H9 (cell line): ENCODE measurements around the gene KCNG3. TPM values are rescaled to one million over a fixed set of nuclear protein-coding genes. Genes with fewer than 3 reads are reported as not detected.
A peak's percentile ranks its signal among the peaks of the same experiment; 100 is the strongest.

ENCODE experiments used
- DNase-seq: peaks from one replicate; pipeline ENCODE4 v3.0.0-alpha.2; 2017
- H2AFZ ChIP-seq: one replicate; pipeline ENCODE4 v1.6.1; 2013; ENCODE audit warnings: mild to moderate bottlenecking, low read length, control low read depth, moderate library complexity
- H2AK5ac ChIP-seq: 2 replicates; pipeline ENCODE4 v1.6.1; 2013; ENCODE audit warnings: low read length, control low read depth, mixed read lengths; ENCODE audit not compliant: insufficient read length
- H2BK120ac ChIP-seq: one replicate; pipeline ENCODE4 v1.6.1; 2013; ENCODE audit warnings: low read depth, mild to moderate bottlenecking, low read length, control low read depth, inconsistent platforms; ENCODE audit not compliant: poor library complexity, severe bottlenecking
- H2BK12ac ChIP-seq: 2 replicates; pipeline ENCODE4 v1.6.1; 2013; ENCODE audit warnings: low read length, control low read depth, mixed read lengths, low read depth; ENCODE audit not compliant: insufficient read length
- H2BK15ac ChIP-seq: 2 replicates; pipeline ENCODE4 v1.6.1; 2013; ENCODE audit warnings: low read depth, low read length, control low read depth
- H2BK20ac ChIP-seq: one replicate; pipeline ENCODE4 v1.6.1; 2013; ENCODE audit warnings: low read depth, mild to moderate bottlenecking, low read length, control low read depth, inconsistent platforms; ENCODE audit not compliant: poor library complexity, severe bottlenecking
- H2BK5ac ChIP-seq: 2 replicates; pipeline ENCODE4 v1.6.1; 2013; ENCODE audit warnings: low read length, control low read depth, mixed read lengths; ENCODE audit not compliant: insufficient read length
- H3K14ac ChIP-seq: 2 replicates; pipeline ENCODE4 v1.6.1; 2013; ENCODE audit warnings: low read length, control low read depth; ENCODE audit not compliant: insufficient read depth
- H3K18ac ChIP-seq: 2 replicates; pipeline ENCODE4 v1.6.1; 2013; ENCODE audit warnings: low read depth, mild to moderate bottlenecking, mixed read lengths, low read length, control low read depth; ENCODE audit not compliant: insufficient read length
- H3K23ac ChIP-seq: 2 replicates; pipeline ENCODE4 v1.6.1; 2013; ENCODE audit warnings: low read length, control low read depth, mixed read lengths, low read depth; ENCODE audit not compliant: insufficient read length
- H3K23me2 ChIP-seq: 2 replicates; pipeline ENCODE4 v1.6.1; 2013; ENCODE audit warnings: low read depth, mild to moderate bottlenecking, mixed read lengths, low read length, control low read depth; ENCODE audit not compliant: insufficient read length, poor library complexity, severe bottlenecking
- H3K27ac ChIP-seq: 2 replicates; pipeline ENCODE4 v1.5.1; 2013; ENCODE audit warnings: low read length, control low read depth, mixed read lengths, low read depth; ENCODE audit not compliant: insufficient read length
- H3K27me3 ChIP-seq: 2 replicates; pipeline ENCODE4 v1.6.1; 2013; ENCODE audit warnings: low read length, control low read depth, inconsistent platforms; ENCODE audit not compliant: insufficient read depth
- H3K4ac ChIP-seq: 2 replicates; pipeline ENCODE4 v1.6.1; 2013; ENCODE audit warnings: low read depth, mild to moderate bottlenecking, control low read depth, inconsistent platforms, low read length, moderate library complexity
- H3K4me1 ChIP-seq: 2 replicates; pipeline ENCODE4 v1.6.1; 2013; ENCODE audit warnings: low read length, control low read depth, inconsistent platforms; ENCODE audit not compliant: insufficient read depth
- H3K4me2 ChIP-seq: 2 replicates; pipeline ENCODE4 v1.6.1; 2013; ENCODE audit warnings: low read length, control low read depth, mixed read lengths; ENCODE audit not compliant: insufficient read length, insufficient read depth
- H3K56ac ChIP-seq: 2 replicates; pipeline ENCODE4 v1.6.1; 2013; ENCODE audit warnings: low read depth, mild to moderate bottlenecking, mixed read lengths, low read length, control low read depth; ENCODE audit not compliant: insufficient read length
- H3K79me1 ChIP-seq: 2 replicates; pipeline ENCODE4 v1.6.1; 2013; ENCODE audit warnings: low read depth, mild to moderate bottlenecking, moderate library complexity, low read length, control low read depth, inconsistent platforms; ENCODE audit not compliant: insufficient read depth, poor library complexity, severe bottlenecking
- H3K79me2 ChIP-seq: 2 replicates; pipeline ENCODE4 v1.6.1; 2013; ENCODE audit warnings: low read length, control low read depth, inconsistent platforms; ENCODE audit not compliant: insufficient read depth
- H3K9ac ChIP-seq: 2 replicates; pipeline ENCODE4 v1.6.1; 2013; ENCODE audit warnings: low read length, control low read depth, mixed read lengths; ENCODE audit not compliant: insufficient read length; ENCODE audit errors: extremely low read depth
- H3K9me3 ChIP-seq: one replicate; pipeline ENCODE4 v1.6.1; 2013; ENCODE audit warnings: low read depth, low read length, inconsistent platforms; ENCODE audit not compliant: control insufficient read depth
- H3T11ph ChIP-seq: one replicate; pipeline ENCODE4 v1.6.1; 2013; ENCODE audit warnings: mild to moderate bottlenecking, low read length, control low read depth, inconsistent platforms
- H4K20me1 ChIP-seq: one replicate; pipeline ENCODE4 v1.6.1; 2013; ENCODE audit not compliant: control insufficient read depth, insufficient read length, insufficient read depth
- H4K5ac ChIP-seq: 2 replicates; pipeline ENCODE4 v1.6.1; 2013; ENCODE audit warnings: low read depth, mild to moderate bottlenecking, mixed read lengths, low read length, control low read depth; ENCODE audit not compliant: insufficient read length
- H4K8ac ChIP-seq: replicated peaks from 2 replicates; pipeline ENCODE4 v1.6.1; 2013; ENCODE audit warnings: low read length, control low read depth, mixed read lengths, low read depth; ENCODE audit not compliant: insufficient read length
- H4K91ac ChIP-seq: 2 replicates; pipeline ENCODE4 v1.6.1; 2013; ENCODE audit warnings: low read depth, mild to moderate bottlenecking, moderate library complexity, mixed read lengths, low read length, control low read depth; ENCODE audit not compliant: insufficient read length
- H3K27ac Mint-ChIP-seq, 3 experiments: 2 replicates in 2 of 3; 3 replicates in 1 of 3; pipeline ENCODE4 v1.8.0; 2020 to 2021; ENCODE audit warnings: mixed read lengths in 3 of 3, mild to moderate bottlenecking in 1 of 3, moderate library complexity in 1 of 3
- H3K27me3 Mint-ChIP-seq: 2 replicates; pipeline ENCODE4 v1.8.0; 2021; ENCODE audit warnings: low read depth, mild to moderate bottlenecking, moderate library complexity, mixed read lengths
- H3K36me3 Mint-ChIP-seq, 3 experiments: 2 replicates in 2 of 3; 3 replicates in 1 of 3; pipeline ENCODE4 v1.8.0; 2020 to 2021; ENCODE audit warnings: low read depth in 3 of 3, mixed read lengths in 3 of 3; ENCODE audit not compliant: insufficient read depth in 1 of 3
- H3K4me1 Mint-ChIP-seq, 2 experiments: 2 replicates each; pipeline ENCODE4 v1.8.0; 2020; ENCODE audit warnings: mixed read lengths in 2 of 2
- H3K4me3 Mint-ChIP-seq, 2 experiments: 2 replicates in 1 of 2; 3 replicates in 1 of 2; pipeline ENCODE4 v1.8.0; 2020 to 2021; ENCODE audit warnings: mild to moderate bottlenecking in 2 of 2, mixed read lengths in 2 of 2, moderate library complexity in 1 of 2
- H3K9me3 Mint-ChIP-seq, 2 experiments: 2 replicates in 1 of 2; 3 replicates in 1 of 2; pipeline ENCODE4 v1.8.0; 2020; ENCODE audit warnings: mild to moderate bottlenecking in 2 of 2, mixed read lengths in 2 of 2, moderate library complexity in 1 of 2
- WGBS: extraction: QIAGEN DNeasy Blood & Tissue Kit; methylation state at CpG from one replicate; pipeline ENCODE4 v1.1.7; 2013; ENCODE audit warnings: missing lambda C conversion rate, low lambda C conversion rate, mixed read lengths; ENCODE audit not compliant: insufficient read length; ENCODE audit errors: extremely low coverage; 5-methylcytosine and 5-hydroxymethylcytosine counted together
- total RNA-seq: library from RNA; stranded (reverse); gene quantifications from 2 replicates; pipeline ENCODE4 v1.2.1, GENCODE V29; 2021
- TF ChIP-seq, protein P1 (sequence below): fragments of 200-600 bp; sonication (generic); conservative IDR thresholded peaks from 3 replicates; pipeline ENCODE4 v1.8.0; 2021; ENCODE audit warnings: antibody characterized with exemption, mild to moderate bottlenecking

Gene KCNG3
- total RNA-seq, 1 experiment from 2014 or later = 16.5 TPM

DNA sequence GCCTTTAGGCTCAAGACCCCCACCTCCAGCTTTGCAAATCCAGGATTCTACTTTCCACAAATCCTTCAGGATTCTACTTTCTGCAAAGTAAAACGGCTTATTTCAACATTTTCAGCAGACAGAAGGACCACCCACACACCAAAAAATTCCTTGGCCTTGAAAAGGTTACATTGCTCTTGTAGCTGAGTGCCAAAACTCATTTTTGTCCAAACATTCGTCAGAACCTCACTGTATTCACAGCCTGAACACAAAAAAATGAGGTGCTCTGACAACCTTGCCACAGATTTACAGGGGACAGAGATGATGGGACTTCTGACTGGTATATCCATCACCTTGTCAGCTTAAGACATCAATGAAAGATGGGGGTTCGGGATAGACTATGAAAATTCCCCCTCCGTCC, 69.7 kb downstream of the KCNG3 start:
- Mint-ChIP-seq H3K36me3 (no peaks in the 10 kb centered on the region), H3K9me3 (no peaks in the 10 kb centered on the region), H3K27me3 (no peaks in the 10 kb centered on the region), H3K4me1 (peaks cover 9 to 18% of the 10 kb centered on the region in 2 experiments; a peak in 3 of 4 replicates), H3K27ac (peak overlapping the region in 1 of 3 experiments; percentile 33; a peak in 1 of 7 replicates), H3K4me3 (no peak overlapping the region)
- H3K79me2 ChIP-seq = no peaks in the 10 kb centered on the region
- no peak overlapping the region for H2BK120ac ChIP-seq
- WGBS = no CpG with 5 or more reads among the region's 4 CpGs
- no peak overlapping the region for H3K23ac ChIP-seq
- no peak overlapping the region for H3K56ac ChIP-seq
- no peak overlapping the region for H2BK15ac ChIP-seq
- H2AFZ ChIP-seq = no peak overlapping the region
- no peak overlapping the region for H3K9ac ChIP-seq
- no peaks in the 10 kb centered on the region for H3K4me1 ChIP-seq
- H3K9me3 ChIP-seq = no peaks in the 10 kb centered on the region
- no peak overlapping the region for H4K91ac ChIP-seq
- no peak for DNase-seq
- no peak overlapping the region for H3K14ac ChIP-seq
- H4K8ac ChIP-seq = no peak overlapping the region
- H3K27ac ChIP-seq = no peak overlapping the region
- no peaks in the 10 kb centered on the region for H4K20me1 ChIP-seq
- no peak overlapping the region for H2BK12ac ChIP-seq
- H2AK5ac ChIP-seq = no peak overlapping the region
- no peak overlapping the region for H3K18ac ChIP-seq
- no peak overlapping the region for H2BK5ac ChIP-seq
- H3K79me1 ChIP-seq = no peaks in the 10 kb centered on the region
- no peak overlapping the region for H3K4ac ChIP-seq
- TF ChIP-seq, protein P1, sequence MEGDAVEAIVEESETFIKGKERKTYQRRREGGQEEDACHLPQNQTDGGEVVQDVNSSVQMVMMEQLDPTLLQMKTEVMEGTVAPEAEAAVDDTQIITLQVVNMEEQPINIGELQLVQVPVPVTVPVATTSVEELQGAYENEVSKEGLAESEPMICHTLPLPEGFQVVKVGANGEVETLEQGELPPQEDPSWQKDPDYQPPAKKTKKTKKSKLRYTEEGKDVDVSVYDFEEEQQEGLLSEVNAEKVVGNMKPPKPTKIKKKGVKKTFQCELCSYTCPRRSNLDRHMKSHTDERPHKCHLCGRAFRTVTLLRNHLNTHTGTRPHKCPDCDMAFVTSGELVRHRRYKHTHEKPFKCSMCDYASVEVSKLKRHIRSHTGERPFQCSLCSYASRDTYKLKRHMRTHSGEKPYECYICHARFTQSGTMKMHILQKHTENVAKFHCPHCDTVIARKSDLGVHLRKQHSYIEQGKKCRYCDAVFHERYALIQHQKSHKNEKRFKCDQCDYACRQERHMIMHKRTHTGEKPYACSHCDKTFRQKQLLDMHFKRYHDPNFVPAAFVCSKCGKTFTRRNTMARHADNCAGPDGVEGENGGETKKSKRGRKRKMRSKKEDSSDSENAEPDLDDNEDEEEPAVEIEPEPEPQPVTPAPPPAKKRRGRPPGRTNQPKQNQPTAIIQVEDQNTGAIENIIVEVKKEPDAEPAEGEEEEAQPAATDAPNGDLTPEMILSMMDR = no peak
- no peak overlapping the region for H3T11ph ChIP-seq
- no peaks in the 10 kb centered on the region for H3K23me2 ChIP-seq
- H3K4me2 ChIP-seq = no peak overlapping the region
- no peak overlapping the region for H2BK20ac ChIP-seq
- H3K27me3 ChIP-seq = no peaks in the 10 kb centered on the region
- no peak overlapping the region for H4K5ac ChIP-seq
